GM23338 (cell line): ENCODE data around the gene STAT5B. TPM values are rescaled to one million over a fixed set of nuclear protein-coding genes. Genes with fewer than 3 reads are reported as not detected.

Source experiments
- ATAC-seq: fragments of 200-7000 bp; cut with Tn5 transposase; 3 replicates; pipeline ENCODE4 v1.9.1; 2020
- DNase-seq: peaks from one replicate; pipeline ENCODE4 v3.0.0-alpha.2; 2015; ENCODE audit warnings: low spot score
- H2AFZ ChIP-seq: fragments of 200-600 bp; sonication (generic); 2 replicates; pipeline ENCODE4 v1.8.0; 2016; ENCODE audit warnings: antibody characterized with exemption, mild to moderate bottlenecking, moderate library complexity
- H3F3A ChIP-seq: fragments of 200-600 bp; sonication (generic); replicated peaks from 2 replicates; pipeline ENCODE4 v1.8.0; 2017; ENCODE audit warnings: antibody characterized with exemption, mixed run types, low read depth
- H3K27ac ChIP-seq: fragments of 200-600 bp; sonication (generic); 2 replicates; pipeline ENCODE4 v1.6.1; 2016; ENCODE audit warnings: low read depth
- H3K27me3 ChIP-seq: fragments of 200-600 bp; sonication (generic); 2 replicates; pipeline ENCODE4 v1.8.0; 2016; ENCODE audit warnings: mild to moderate bottlenecking, mixed run types, moderate library complexity; ENCODE audit not compliant: insufficient read depth
- H3K36me3 ChIP-seq: fragments of 200-600 bp; sonication (generic); 2 replicates; pipeline ENCODE4 v1.8.0; 2016; ENCODE audit warnings: mild to moderate bottlenecking; ENCODE audit not compliant: insufficient read depth
- H3K4me1 ChIP-seq: fragments of 200-600 bp; sonication (generic); 2 replicates; pipeline ENCODE4 v1.8.0; 2016; ENCODE audit warnings: mild to moderate bottlenecking, moderate library complexity; ENCODE audit not compliant: insufficient read depth
- H3K4me2 ChIP-seq: fragments of 200-600 bp; sonication (generic); 2 replicates; pipeline ENCODE4 v1.7.1; 2017; ENCODE audit warnings: mixed run types
- H3K4me3 ChIP-seq: fragments of 200-600 bp; sonication (generic); 2 replicates; pipeline ENCODE4 v1.6.1; 2016; ENCODE audit warnings: mixed run types
- H3K79me2 ChIP-seq: fragments of 200-600 bp; sonication (generic); replicated peaks from 2 replicates; pipeline ENCODE4 v1.8.0; 2017; ENCODE audit warnings: mild to moderate bottlenecking; ENCODE audit not compliant: insufficient read depth
- H3K9me2 ChIP-seq: fragments of 200-600 bp; sonication (generic); 2 replicates; pipeline ENCODE4 v1.8.0; 2017; ENCODE audit not compliant: insufficient read depth
- H4K20me1 ChIP-seq: fragments of 200-600 bp; sonication (generic); replicated peaks from 2 replicates; pipeline ENCODE4 v1.8.0; 2017; ENCODE audit warnings: mild to moderate bottlenecking; ENCODE audit not compliant: insufficient read depth
- H3K27ac Mint-ChIP-seq: 2 replicates; pipeline ENCODE4 v1.8.0; 2020; ENCODE audit warnings: inconsistent platforms, mild to moderate bottlenecking, moderate library complexity, mixed read lengths
- H3K27me3 Mint-ChIP-seq: 3 replicates; pipeline ENCODE4 v1.8.0; 2022; ENCODE audit warnings: low read depth, mild to moderate bottlenecking, moderate library complexity, mixed read lengths, inconsistent platforms; ENCODE audit not compliant: insufficient read depth, poor library complexity
- H3K36me3 Mint-ChIP-seq: 3 replicates; pipeline ENCODE4 v1.8.0; 2021; ENCODE audit warnings: low read depth, mild to moderate bottlenecking, inconsistent platforms, moderate library complexity, mixed read lengths
- H3K4me1 Mint-ChIP-seq: 3 replicates; pipeline ENCODE4 v1.8.0; 2020; ENCODE audit warnings: mild to moderate bottlenecking, inconsistent platforms, mixed read lengths
- H3K4me3 Mint-ChIP-seq: 3 replicates; pipeline ENCODE4 v1.8.0; 2021; ENCODE audit warnings: moderate library complexity, mild to moderate bottlenecking, inconsistent platforms, mixed read lengths
- H3K9me3 Mint-ChIP-seq: 3 replicates; pipeline ENCODE4 v1.8.0; 2020; ENCODE audit warnings: moderate library complexity, mild to moderate bottlenecking, inconsistent platforms, mixed read lengths
- CREB1 ChIP-seq: fragments of 250-450 bp; sonication (Bioruptor Pico); IDR thresholded peaks from 2 replicates; pipeline ENCODE4 v1.5.0; 2020; ENCODE audit warnings: low read depth, mild to moderate bottlenecking, moderate library complexity
- CTCF ChIP-seq, 2 experiments: fragments of 200-600 bp in 1 of 2; sonication (generic) in 1 of 2; conservative IDR thresholded peaks; 2 replicates each; pipeline versions ENCODE4 v1.5.1 to v1.6.1; 2016 to 2017; ENCODE audit warnings: antibody characterized with exemption in 2 of 2, low read depth in 2 of 2, mild to moderate bottlenecking in 2 of 2, moderate library complexity in 1 of 2
- EZH2 ChIP-seq: fragments of 200-600 bp; sonication (generic); IDR thresholded peaks from one replicate; pipeline ENCODE4 v1.8.0; 2017; ENCODE audit warnings: antibody characterized with exemption, mild to moderate bottlenecking, low read depth; ENCODE audit not compliant: unreplicated experiment
- JUNB ChIP-seq: IDR thresholded peaks from one replicate; pipeline ENCODE4 v1.6.1; 2016; ENCODE audit warnings: antibody characterized with exemption; ENCODE audit not compliant: unreplicated experiment
- POLR2AphosphoS5 ChIP-seq: IDR thresholded peaks from 2 replicates; pipeline ENCODE4 v1.6.1; 2016; ENCODE audit warnings: antibody characterized with exemption, low read depth
- STAT1 ChIP-seq: IDR thresholded peaks from one replicate; pipeline ENCODE4 v1.6.1; 2016; ENCODE audit warnings: antibody characterized with exemption; ENCODE audit not compliant: unreplicated experiment
- ZNF114 ChIP-seq: fragments of 250-450 bp; sonication (Bioruptor Pico); IDR thresholded peaks from 2 replicates; pipeline ENCODE4 v1.5.0; 2020; ENCODE audit warnings: mild to moderate bottlenecking, moderate library complexity
- ZNF331 ChIP-seq: fragments of 250-450 bp; sonication (Bioruptor Pico); IDR thresholded peaks from 2 replicates; pipeline ENCODE4 v1.5.0; 2020; ENCODE audit warnings: low read depth, mild to moderate bottlenecking, moderate library complexity
- polyA plus RNA-seq: library from polyadenylated mRNA; unstranded; fragments of >200 nt; fragmentation: Nextera tagmentation; extraction: Ambion mirVana; gene quantifications from 2 replicates; pipeline ENCODE4 v1.2.1, GENCODE V29; 2016
- total RNA-seq: library from RNA; depleted of rRNA; stranded (reverse); fragments of >200 nt; shearing (Covaris generic); gene quantifications from 2 replicates; pipeline ENCODE4 v1.2.3, GENCODE V29; 2014
- TF ChIP-seq, protein P1 (sequence below): IDR thresholded peaks from one replicate; pipeline ENCODE4 v1.6.1; 2018; ENCODE audit warnings: antibody characterized with exemption; ENCODE audit not compliant: unreplicated experiment

Gene STAT5B
- total and polyA plus RNA-seq, 2 experiments from 2014 or later: 13.9 to 60.5 TPM

DNA sequence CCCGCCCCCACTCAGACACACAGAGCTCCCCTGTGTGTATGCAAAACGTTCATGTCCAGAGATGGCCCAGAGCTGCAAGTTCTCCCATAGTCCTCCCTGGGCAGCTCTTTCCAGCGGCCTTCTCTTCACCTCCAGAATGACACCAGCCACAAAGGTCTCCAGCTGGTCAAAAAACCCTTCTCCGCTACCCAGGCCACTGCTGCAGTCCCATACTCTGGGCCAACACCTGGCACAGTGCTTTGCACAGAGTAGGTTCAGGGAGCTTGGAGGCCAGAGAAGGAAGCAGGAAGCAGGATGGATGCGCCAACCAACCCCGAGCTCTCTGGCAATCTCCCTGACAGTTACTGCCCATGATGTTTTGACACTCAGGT is 1.1 kb upstream of the STAT5B start (continued):
- TF ChIP-seq, protein P1, sequence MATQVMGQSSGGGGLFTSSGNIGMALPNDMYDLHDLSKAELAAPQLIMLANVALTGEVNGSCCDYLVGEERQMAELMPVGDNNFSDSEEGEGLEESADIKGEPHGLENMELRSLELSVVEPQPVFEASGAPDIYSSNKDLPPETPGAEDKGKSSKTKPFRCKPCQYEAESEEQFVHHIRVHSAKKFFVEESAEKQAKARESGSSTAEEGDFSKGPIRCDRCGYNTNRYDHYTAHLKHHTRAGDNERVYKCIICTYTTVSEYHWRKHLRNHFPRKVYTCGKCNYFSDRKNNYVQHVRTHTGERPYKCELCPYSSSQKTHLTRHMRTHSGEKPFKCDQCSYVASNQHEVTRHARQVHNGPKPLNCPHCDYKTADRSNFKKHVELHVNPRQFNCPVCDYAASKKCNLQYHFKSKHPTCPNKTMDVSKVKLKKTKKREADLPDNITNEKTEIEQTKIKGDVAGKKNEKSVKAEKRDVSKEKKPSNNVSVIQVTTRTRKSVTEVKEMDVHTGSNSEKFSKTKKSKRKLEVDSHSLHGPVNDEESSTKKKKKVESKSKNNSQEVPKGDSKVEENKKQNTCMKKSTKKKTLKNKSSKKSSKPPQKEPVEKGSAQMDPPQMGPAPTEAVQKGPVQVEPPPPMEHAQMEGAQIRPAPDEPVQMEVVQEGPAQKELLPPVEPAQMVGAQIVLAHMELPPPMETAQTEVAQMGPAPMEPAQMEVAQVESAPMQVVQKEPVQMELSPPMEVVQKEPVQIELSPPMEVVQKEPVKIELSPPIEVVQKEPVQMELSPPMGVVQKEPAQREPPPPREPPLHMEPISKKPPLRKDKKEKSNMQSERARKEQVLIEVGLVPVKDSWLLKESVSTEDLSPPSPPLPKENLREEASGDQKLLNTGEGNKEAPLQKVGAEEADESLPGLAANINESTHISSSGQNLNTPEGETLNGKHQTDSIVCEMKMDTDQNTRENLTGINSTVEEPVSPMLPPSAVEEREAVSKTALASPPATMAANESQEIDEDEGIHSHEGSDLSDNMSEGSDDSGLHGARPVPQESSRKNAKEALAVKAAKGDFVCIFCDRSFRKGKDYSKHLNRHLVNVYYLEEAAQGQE: no peak
- TF ChIP-seq CTCF (conservative IDR thresholded peaks at IDR 0.05; ENCODE audit: low read depth in 2 of 2) (no peak), EZH2 (no peak), STAT1 (no peak), ZNF114 (CRISPR knock-in tag) (no peak), JUNB (no peak), ZNF331 (CRISPR knock-in tag) (no peak), POLR2AphosphoS5 (no peak)

- Histone ChIP-seq H3K4me3 (peak overlapping the region; percentile 87), H4K20me1 (0 out of 2 replicates have a peak, but pooled peaks cover under 1% of the 10 kb centered on the region), H3K27ac (no peak overlapping the region), H3K9me2 (no peaks in the 10 kb centered on the region), H2AFZ (peak overlapping the region; percentile 95), H3K4me1 (peaks cover 41% of the 10 kb centered on the region), H3K4me2 (peak overlapping the region; percentile 97), H3K27me3 (peaks cover 11% of the 10 kb centered on the region), H3K79me2 (peaks cover 36% of the 10 kb centered on the region), H3K36me3 (no peaks in the 10 kb centered on the region), H3F3A (peaks cover 12% of the 10 kb centered on the region; the same call in 1 of the 2 replicates)
- peak overlapping the region; percentile 72 for H3K4me3 Mint-ChIP-seq
- H3K4me1 Mint-ChIP-seq: peaks cover 41% of the 10 kb centered on the region
- ATAC-seq (peak; percentile 48), DNase-seq (peak; percentile 66)
- H3K9me3 Mint-ChIP-seq: no peaks in the 10 kb centered on the region; the same call in 2 of the 3 replicates
- H3K27me3 Mint-ChIP-seq: peaks cover 12% of the 10 kb centered on the region
- H3K27ac Mint-ChIP-seq: no peak overlapping the region
- no peaks in the 10 kb centered on the region for H3K36me3 Mint-ChIP-seq
- TF ChIP-seq POLR2AphosphoS5 (peak; percentile 8; the same call in 1 of the 2 replicates), CREB1 (CRISPR knock-in tag) (no peak)
Observed at GRCh38 chr17:42276609-42277341, 584 bp upstream of the STAT5B start.
